HFFc6 (cell line): ENCODE results near the gene SEPSECS. TPM values are rescaled to one million over a fixed set of nuclear protein-coding genes. Genes with fewer than 3 reads are reported as not detected.

Source experiments
- DNase-seq: peaks from one replicate; pipeline ENCODE4 v3.0.0-alpha.2; 2018
- H3K27ac Mint-ChIP-seq: 2 replicates; pipeline ENCODE4 v1.8.0; 2020; ENCODE audit warnings: mild to moderate bottlenecking, mixed read lengths
- H3K27me3 Mint-ChIP-seq: 2 replicates; pipeline ENCODE4 v1.8.0; 2021; ENCODE audit warnings: mild to moderate bottlenecking, moderate library complexity, mixed read lengths; ENCODE audit not compliant: insufficient read depth
- H3K36me3 Mint-ChIP-seq: 2 replicates; pipeline ENCODE4 v1.8.0; 2021; ENCODE audit warnings: low read depth, mixed read lengths
- H3K4me1 Mint-ChIP-seq: 2 replicates; pipeline ENCODE4 v1.8.0; 2020; ENCODE audit warnings: low read depth, mixed read lengths
- H3K4me3 Mint-ChIP-seq: 2 replicates; pipeline ENCODE4 v1.8.0; 2020; ENCODE audit warnings: mild to moderate bottlenecking, moderate library complexity, mixed read lengths
- H3K9me3 Mint-ChIP-seq: 2 replicates; pipeline ENCODE4 v1.8.0; 2020; ENCODE audit warnings: mild to moderate bottlenecking, mixed read lengths
- total RNA-seq, 6 experiments: library from RNA; stranded (reverse); fragmentation: NEBNext Ultra II Directional; extraction: Animal tissue kit (Norgen Biotek cat#: 25700); gene quantifications; 2 replicates in 1 of 6; 3 replicates in 5 of 6; pipeline ENCODE4 v1.2.3, GENCODE V29; 2021
- TF ChIP-seq, protein P1 (sequence below): fragments of 200-600 bp; sonication (generic); IDR thresholded peaks from 2 replicates; pipeline ENCODE4 v1.5.0; 2021; ENCODE audit warnings: antibody characterized with exemption, mild to moderate bottlenecking

SEPSECS gene
- total RNA-seq, 6 experiments from 2014 or later = 4.5 to 6.2 (median 5.4) TPM

DNA sequence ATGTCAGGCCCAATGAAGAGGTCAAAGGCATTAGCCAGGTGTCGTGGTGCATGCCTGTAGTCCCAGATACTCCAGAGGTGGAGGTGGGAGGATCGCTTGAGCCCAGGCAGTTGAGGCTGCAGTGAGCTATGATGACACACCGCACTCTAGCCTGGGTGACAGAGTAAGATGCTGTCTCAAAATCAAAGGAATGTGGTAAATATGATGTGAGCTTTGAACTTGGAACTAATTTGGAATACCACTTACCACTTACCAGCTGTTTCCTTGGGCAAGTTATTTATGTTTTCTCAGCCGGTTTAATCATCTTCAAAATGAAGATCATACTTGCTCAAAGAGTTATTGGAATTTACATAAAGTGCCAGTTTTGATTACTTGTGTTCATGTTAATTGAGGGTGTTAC is 23.8 kb upstream of the SEPSECS start:
- no peak overlapping the region for H3K4me3 Mint-ChIP-seq
- TF ChIP-seq, protein P1, sequence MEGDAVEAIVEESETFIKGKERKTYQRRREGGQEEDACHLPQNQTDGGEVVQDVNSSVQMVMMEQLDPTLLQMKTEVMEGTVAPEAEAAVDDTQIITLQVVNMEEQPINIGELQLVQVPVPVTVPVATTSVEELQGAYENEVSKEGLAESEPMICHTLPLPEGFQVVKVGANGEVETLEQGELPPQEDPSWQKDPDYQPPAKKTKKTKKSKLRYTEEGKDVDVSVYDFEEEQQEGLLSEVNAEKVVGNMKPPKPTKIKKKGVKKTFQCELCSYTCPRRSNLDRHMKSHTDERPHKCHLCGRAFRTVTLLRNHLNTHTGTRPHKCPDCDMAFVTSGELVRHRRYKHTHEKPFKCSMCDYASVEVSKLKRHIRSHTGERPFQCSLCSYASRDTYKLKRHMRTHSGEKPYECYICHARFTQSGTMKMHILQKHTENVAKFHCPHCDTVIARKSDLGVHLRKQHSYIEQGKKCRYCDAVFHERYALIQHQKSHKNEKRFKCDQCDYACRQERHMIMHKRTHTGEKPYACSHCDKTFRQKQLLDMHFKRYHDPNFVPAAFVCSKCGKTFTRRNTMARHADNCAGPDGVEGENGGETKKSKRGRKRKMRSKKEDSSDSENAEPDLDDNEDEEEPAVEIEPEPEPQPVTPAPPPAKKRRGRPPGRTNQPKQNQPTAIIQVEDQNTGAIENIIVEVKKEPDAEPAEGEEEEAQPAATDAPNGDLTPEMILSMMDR = no peak
- peaks cover 29% of the 10 kb centered on the region for H3K4me1 Mint-ChIP-seq
- H3K27ac Mint-ChIP-seq = no peak overlapping the region
- peaks cover 5% of the 10 kb centered on the region; the same call in 1 of the 2 replicates for H3K36me3 Mint-ChIP-seq
- DNase-seq = no peak
- no peaks in the 10 kb centered on the region for H3K27me3 Mint-ChIP-seq
- H3K9me3 Mint-ChIP-seq = no peaks in the 10 kb centered on the region

DNA sequence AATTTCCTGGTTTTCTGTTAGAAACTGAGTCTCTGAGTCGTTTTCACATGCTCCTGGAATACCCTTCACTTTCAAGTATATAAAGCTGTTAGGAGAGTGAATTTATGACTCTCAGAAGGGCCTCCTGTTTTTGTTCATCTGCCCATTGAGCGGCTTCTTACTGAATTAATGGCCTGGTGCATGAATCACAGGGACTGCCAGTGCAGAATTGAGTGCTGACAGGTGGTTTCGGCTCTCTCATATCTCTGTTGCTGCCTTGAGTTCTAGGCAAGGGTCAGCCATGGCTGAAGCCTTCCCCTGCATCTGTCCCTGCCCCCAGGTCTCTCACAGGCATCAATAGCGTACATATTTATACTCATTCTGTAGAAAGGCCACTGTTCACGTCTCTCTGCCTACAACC is 22.7 kb upstream of the SEPSECS start:
- H3K4me1 Mint-ChIP-seq = peaks cover 39% of the 10 kb centered on the region
- no peaks in the 10 kb centered on the region for H3K27me3 Mint-ChIP-seq
- TF ChIP-seq, protein P1 = no peak
- no peak overlapping the region for H3K27ac Mint-ChIP-seq
- no peak overlapping the region for H3K4me3 Mint-ChIP-seq
- no peaks in the 10 kb centered on the region for H3K9me3 Mint-ChIP-seq
- H3K36me3 Mint-ChIP-seq = peaks cover 5% of the 10 kb centered on the region; the same call in 1 of the 2 replicates
- DNase-seq = no peak

DNA sequence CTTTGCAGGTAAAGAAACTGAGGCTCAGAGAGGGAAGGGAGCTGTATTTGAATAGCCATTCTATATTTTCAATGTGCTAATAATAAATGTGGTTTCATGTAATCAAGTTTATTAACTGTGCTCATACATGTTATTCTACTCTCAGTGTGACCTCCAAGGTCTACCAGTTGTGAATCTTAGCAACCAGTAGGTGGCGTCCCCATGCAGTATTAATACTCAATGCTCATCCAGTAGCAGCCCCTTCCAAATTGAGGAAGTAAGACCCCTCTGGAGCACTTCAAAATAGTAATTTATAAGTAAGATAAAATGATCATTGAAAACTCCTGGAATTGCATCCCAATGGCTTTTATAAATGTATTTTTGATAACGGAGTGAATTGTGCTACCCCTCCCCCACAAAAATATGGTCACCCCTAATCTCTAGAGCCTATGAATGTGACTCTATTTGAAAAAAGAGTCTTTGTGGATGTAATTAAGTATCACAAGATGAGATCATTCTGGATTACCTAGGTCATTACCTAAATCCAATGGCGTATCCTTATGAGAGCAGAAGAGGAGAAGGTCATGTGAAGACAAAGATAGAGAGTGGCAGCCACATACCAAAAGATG is 20.4 kb upstream of the SEPSECS start:
- no peaks in the 10 kb centered on the region for H3K27me3 Mint-ChIP-seq
- DNase-seq = peak; percentile 22

DNA sequence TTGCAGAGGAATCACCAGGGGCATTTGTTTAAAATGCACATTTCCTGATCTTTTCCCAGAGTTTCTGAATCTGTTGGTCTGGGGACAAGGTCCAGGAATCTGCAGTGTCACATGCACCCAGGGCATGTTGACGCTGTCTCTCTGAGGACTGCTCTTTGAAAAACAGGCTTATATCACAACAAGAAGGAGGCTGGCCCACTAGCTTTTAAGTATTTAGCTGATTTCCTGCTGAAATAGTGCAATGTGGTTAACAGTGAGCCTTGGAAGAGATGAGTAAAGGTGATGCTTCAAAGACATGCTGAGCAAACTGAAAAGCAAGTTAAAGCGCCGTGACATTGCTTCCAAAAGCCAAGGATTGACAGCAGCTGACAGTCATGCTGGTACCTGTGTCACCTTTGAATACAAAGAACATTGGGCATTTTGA is 18.6 kb upstream of the SEPSECS start:
- Mint-ChIP-seq H3K27me3 (no peaks in the 10 kb centered on the region), H3K4me1 (peaks cover 64% of the 10 kb centered on the region), H3K9me3 (no peaks in the 10 kb centered on the region), H3K4me3 (no peak overlapping the region), H3K36me3 (peaks cover 17% of the 10 kb centered on the region; the same call in 1 of the 2 replicates), H3K27ac (0 out of 2 replicates have a peak overlapping the region, but pooled peaks have one; percentile 3)
- DNase-seq = no peak
- TF ChIP-seq, protein P1 = no peak

More for the DNA sequence above, 20.4 kb upstream of the SEPSECS start:
- peaks cover 13% of the 10 kb centered on the region for H3K36me3 Mint-ChIP-seq
- no peak overlapping the region for H3K4me3 Mint-ChIP-seq
- H3K9me3 Mint-ChIP-seq = no peaks in the 10 kb centered on the region
- H3K4me1 Mint-ChIP-seq = peaks cover 59% of the 10 kb centered on the region
- TF ChIP-seq, protein P1 = peak; percentile 87
- H3K27ac Mint-ChIP-seq = no peak overlapping the region

DNA sequence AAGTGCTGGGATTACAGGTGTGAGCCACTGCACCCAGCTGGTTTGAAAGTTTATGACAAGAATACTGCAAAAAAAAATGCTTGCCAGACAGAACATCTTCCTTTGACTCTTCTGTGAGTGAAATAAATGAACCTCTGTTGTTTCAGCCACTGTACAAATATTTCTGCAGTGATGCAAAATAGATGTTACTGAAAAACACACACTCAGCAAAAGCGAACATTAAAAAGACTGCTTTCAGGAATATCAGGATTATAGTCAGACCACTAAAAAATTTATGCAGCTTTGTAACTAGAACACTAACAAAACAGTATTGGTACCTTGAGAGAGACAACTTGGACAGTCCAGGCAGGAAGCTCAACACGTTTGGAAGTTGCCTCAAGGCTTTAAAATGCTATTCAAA is 16.9 kb upstream of the SEPSECS start:
- Mint-ChIP-seq H3K27ac (0 out of 2 replicates have a peak overlapping the region, but pooled peaks have one; percentile 14), H3K36me3 (peaks cover 26% of the 10 kb centered on the region), H3K4me1 (peaks cover 75% of the 10 kb centered on the region), H3K9me3 (no peaks in the 10 kb centered on the region), H3K27me3 (no peaks in the 10 kb centered on the region), H3K4me3 (no peak overlapping the region)
- no peak for DNase-seq
- TF ChIP-seq, protein P1 = no peak
